GM23338 (cell line): ENCODE data around the gene FAM209B. TPM values are rescaled to one million over a fixed set of nuclear protein-coding genes. Genes with fewer than 3 reads are reported as not detected.
A peak's percentile ranks its signal among the peaks of the same experiment; 100 is the strongest.

ENCODE experiments used
- ATAC-seq: fragments of 200-7000 bp; cut with Tn5 transposase; 3 replicates; pipeline ENCODE4 v1.9.1; 2020
- DNase-seq: peaks from one replicate; pipeline ENCODE4 v3.0.0-alpha.2; 2015; ENCODE audit warnings: low spot score
- H2AFZ ChIP-seq: fragments of 200-600 bp; sonication (generic); 2 replicates; pipeline ENCODE4 v1.8.0; 2016; ENCODE audit warnings: antibody characterized with exemption, mild to moderate bottlenecking, moderate library complexity
- H3F3A ChIP-seq: fragments of 200-600 bp; sonication (generic); replicated peaks from 2 replicates; pipeline ENCODE4 v1.8.0; 2017; ENCODE audit warnings: antibody characterized with exemption, mixed run types, low read depth
- H3K27ac ChIP-seq: fragments of 200-600 bp; sonication (generic); 2 replicates; pipeline ENCODE4 v1.6.1; 2016; ENCODE audit warnings: low read depth
- H3K27me3 ChIP-seq: fragments of 200-600 bp; sonication (generic); 2 replicates; pipeline ENCODE4 v1.8.0; 2016; ENCODE audit warnings: mild to moderate bottlenecking, mixed run types, moderate library complexity; ENCODE audit not compliant: insufficient read depth
- H3K36me3 ChIP-seq: fragments of 200-600 bp; sonication (generic); 2 replicates; pipeline ENCODE4 v1.8.0; 2016; ENCODE audit warnings: mild to moderate bottlenecking; ENCODE audit not compliant: insufficient read depth
- H3K4me1 ChIP-seq: fragments of 200-600 bp; sonication (generic); 2 replicates; pipeline ENCODE4 v1.8.0; 2016; ENCODE audit warnings: mild to moderate bottlenecking, moderate library complexity; ENCODE audit not compliant: insufficient read depth
- H3K4me2 ChIP-seq: fragments of 200-600 bp; sonication (generic); 2 replicates; pipeline ENCODE4 v1.7.1; 2017; ENCODE audit warnings: mixed run types
- H3K4me3 ChIP-seq: fragments of 200-600 bp; sonication (generic); 2 replicates; pipeline ENCODE4 v1.6.1; 2016; ENCODE audit warnings: mixed run types
- H3K79me2 ChIP-seq: fragments of 200-600 bp; sonication (generic); replicated peaks from 2 replicates; pipeline ENCODE4 v1.8.0; 2017; ENCODE audit warnings: mild to moderate bottlenecking; ENCODE audit not compliant: insufficient read depth
- H3K9me2 ChIP-seq: fragments of 200-600 bp; sonication (generic); 2 replicates; pipeline ENCODE4 v1.8.0; 2017; ENCODE audit not compliant: insufficient read depth
- H4K20me1 ChIP-seq: fragments of 200-600 bp; sonication (generic); replicated peaks from 2 replicates; pipeline ENCODE4 v1.8.0; 2017; ENCODE audit warnings: mild to moderate bottlenecking; ENCODE audit not compliant: insufficient read depth
- H3K27ac Mint-ChIP-seq: 2 replicates; pipeline ENCODE4 v1.8.0; 2020; ENCODE audit warnings: inconsistent platforms, mild to moderate bottlenecking, moderate library complexity, mixed read lengths
- H3K27me3 Mint-ChIP-seq: 3 replicates; pipeline ENCODE4 v1.8.0; 2022; ENCODE audit warnings: low read depth, mild to moderate bottlenecking, moderate library complexity, mixed read lengths, inconsistent platforms; ENCODE audit not compliant: insufficient read depth, poor library complexity
- H3K36me3 Mint-ChIP-seq: 3 replicates; pipeline ENCODE4 v1.8.0; 2021; ENCODE audit warnings: low read depth, mild to moderate bottlenecking, inconsistent platforms, moderate library complexity, mixed read lengths
- H3K4me1 Mint-ChIP-seq: 3 replicates; pipeline ENCODE4 v1.8.0; 2020; ENCODE audit warnings: mild to moderate bottlenecking, inconsistent platforms, mixed read lengths
- H3K4me3 Mint-ChIP-seq: 3 replicates; pipeline ENCODE4 v1.8.0; 2021; ENCODE audit warnings: moderate library complexity, mild to moderate bottlenecking, inconsistent platforms, mixed read lengths
- H3K9me3 Mint-ChIP-seq: 3 replicates; pipeline ENCODE4 v1.8.0; 2020; ENCODE audit warnings: moderate library complexity, mild to moderate bottlenecking, inconsistent platforms, mixed read lengths
- CREB1 ChIP-seq: fragments of 250-450 bp; sonication (Bioruptor Pico); IDR thresholded peaks from 2 replicates; pipeline ENCODE4 v1.5.0; 2020; ENCODE audit warnings: low read depth, mild to moderate bottlenecking, moderate library complexity
- CTCF ChIP-seq, 2 experiments: fragments of 200-600 bp in 1 of 2; sonication (generic) in 1 of 2; conservative IDR thresholded peaks; 2 replicates each; pipeline versions ENCODE4 v1.5.1 to v1.6.1; 2016 to 2017; ENCODE audit warnings: antibody characterized with exemption in 2 of 2, low read depth in 2 of 2, mild to moderate bottlenecking in 2 of 2, moderate library complexity in 1 of 2
- ETS1 ChIP-seq: IDR thresholded peaks from 2 replicates; pipeline ENCODE4 v1.6.1; 2016; ENCODE audit warnings: antibody characterized with exemption
- JUNB ChIP-seq: IDR thresholded peaks from one replicate; pipeline ENCODE4 v1.6.1; 2016; ENCODE audit warnings: antibody characterized with exemption; ENCODE audit not compliant: unreplicated experiment
- NANOG ChIP-seq: IDR thresholded peaks from 2 replicates; pipeline ENCODE4 v1.6.1; 2016; ENCODE audit warnings: antibody characterized with exemption, borderline replicate concordance
- POLR2AphosphoS5 ChIP-seq: IDR thresholded peaks from 2 replicates; pipeline ENCODE4 v1.6.1; 2016; ENCODE audit warnings: antibody characterized with exemption, low read depth
- STAT1 ChIP-seq: IDR thresholded peaks from one replicate; pipeline ENCODE4 v1.6.1; 2016; ENCODE audit warnings: antibody characterized with exemption; ENCODE audit not compliant: unreplicated experiment
- ZNF331 ChIP-seq: fragments of 250-450 bp; sonication (Bioruptor Pico); IDR thresholded peaks from 2 replicates; pipeline ENCODE4 v1.5.0; 2020; ENCODE audit warnings: low read depth, mild to moderate bottlenecking, moderate library complexity
- ZNF462 ChIP-seq: fragments of 250-450 bp; sonication (Bioruptor Pico); IDR thresholded peaks from 2 replicates; pipeline ENCODE4 v1.5.0; 2020; ENCODE audit warnings: mild to moderate bottlenecking, moderate library complexity
- polyA plus RNA-seq: library from polyadenylated mRNA; unstranded; fragments of >200 nt; fragmentation: Nextera tagmentation; extraction: Ambion mirVana; gene quantifications from 2 replicates; pipeline ENCODE4 v1.2.1, GENCODE V29; 2016
- total RNA-seq: library from RNA; depleted of rRNA; stranded (reverse); fragments of >200 nt; shearing (Covaris generic); gene quantifications from 2 replicates; pipeline ENCODE4 v1.2.3, GENCODE V29; 2014

Gene FAM209B
- total and polyA plus RNA-seq, 2 experiments from 2014 or later, result 1.1 TPM; not detected in 1

GRCh38 chr20:56582542-56582941, 49.5 kb downstream of the FAM209B start:
- no peak for ATAC-seq

More at GRCh38 chr20:56582542-56582941, 49.5 kb downstream of the FAM209B start:
- no peaks in the 10 kb centered on the region for H3K79me2 ChIP-seq
- H4K20me1 ChIP-seq, result no peaks in the 10 kb centered on the region
- TF ChIP-seq POLR2AphosphoS5, result no peak
- TF ChIP-seq NANOG, result no peak
- TF ChIP-seq JUNB, result no peak
- TF ChIP-seq STAT1, result no peak
- no peak for TF ChIP-seq CREB1 (CRISPR knock-in tag)
- no peak for TF ChIP-seq ETS1
- no peak for TF ChIP-seq ZNF462 (CRISPR knock-in tag)
- no peak for TF ChIP-seq CTCF (conservative IDR thresholded peaks at IDR 0.05; ENCODE audit: low read depth in 2 of 2)
- no peak for TF ChIP-seq ZNF331
- Mint-ChIP-seq H3K4me3 (no peak overlapping the region), H3K27me3 (peaks cover 3% of the 10 kb centered on the region), H3K27ac (no peak overlapping the region), H3K9me3 (no peaks in the 10 kb centered on the region; the same call in 2 of the 3 replicates), H3K36me3 (no peaks in the 10 kb centered on the region), H3K4me1 (peaks cover 18% of the 10 kb centered on the region; the same call in 2 of the 3 replicates)
- no peak for DNase-seq
- H3K27ac ChIP-seq, result no peak overlapping the region
- peak overlapping the region; percentile 63; the same call in 1 of the 2 replicates for H2AFZ ChIP-seq
- H3K4me1 ChIP-seq, result no peaks in the 10 kb centered on the region
- H3K36me3 ChIP-seq, result no peaks in the 10 kb centered on the region
- no peaks in the 10 kb centered on the region for H3K27me3 ChIP-seq
- no peaks in the 10 kb centered on the region for H3F3A ChIP-seq
- no peaks in the 10 kb centered on the region for H3K9me2 ChIP-seq
- no peak overlapping the region for H3K4me3 ChIP-seq
- no peak overlapping the region for H3K4me2 ChIP-seq
